Fibroblast of lung (primary cell): ENCODE data around the gene AHR. TPM values are rescaled to one million over a fixed set of nuclear protein-coding genes. Genes with fewer than 3 reads are reported as not detected.
A peak's percentile ranks its signal among the peaks of the same experiment; 100 is the strongest.

Experiments
- DNase-seq, 2 donors: peaks; one replicate each; pipeline versions ENCODE4 v3.0.0 to v3.0.0-alpha.2; 2010; ENCODE audit warnings: low read depth in 2 of 2
- H2AFZ ChIP-seq: 2 replicates; pipeline ENCODE4 v1.5.1; 2012; ENCODE audit warnings: low read length, control low read depth, inconsistent platforms
- H3K27ac ChIP-seq: 2 replicates; pipeline ENCODE4 v1.5.1; 2011; ENCODE audit warnings: low read length, control low read depth; ENCODE audit not compliant: insufficient read depth
- H3K27me3 ChIP-seq: 2 replicates; pipeline ENCODE4 v1.5.1; 2011; ENCODE audit warnings: mild to moderate bottlenecking, low read length; ENCODE audit not compliant: control insufficient read depth, insufficient read depth
- H3K36me3 ChIP-seq: 2 replicates; pipeline ENCODE4 v1.5.1; 2011; ENCODE audit warnings: low read length; ENCODE audit not compliant: control insufficient read depth, insufficient read depth
- H3K4me1 ChIP-seq: 2 replicates; pipeline ENCODE4 v1.5.1; 2011; ENCODE audit warnings: low read length; ENCODE audit not compliant: control insufficient read depth, insufficient read depth; ENCODE audit errors: extremely low read depth
- H3K4me2 ChIP-seq: 2 replicates; pipeline ENCODE4 v1.5.1; 2011; ENCODE audit warnings: low read length, control low read depth; ENCODE audit not compliant: insufficient read depth; ENCODE audit errors: extremely low read depth
- H3K4me3 ChIP-seq, 4 experiments: fragments of 200-600 bp in 1 of 4; sonication (generic) in 1 of 4; replicated peaks in 1 of 4; 2 replicates each; pipeline ENCODE4 v1.5.1; 2011 to 2016; ENCODE audit warnings: low read length in 4 of 4, low read depth in 3 of 4, mild to moderate bottlenecking in 3 of 4, control low read depth in 2 of 4, inconsistent platforms in 1 of 4, mixed read lengths in 1 of 4; ENCODE audit not compliant: insufficient read depth in 1 of 4; ENCODE audit errors: control extremely low read depth in 1 of 4
- H3K79me2 ChIP-seq: 2 replicates; pipeline ENCODE4 v1.5.1; 2012; ENCODE audit warnings: mild to moderate bottlenecking, low read length, inconsistent platforms; ENCODE audit not compliant: control insufficient read depth, insufficient read depth
- H3K9ac ChIP-seq: 2 replicates; pipeline ENCODE4 v1.5.1; 2011; ENCODE audit warnings: mild to moderate bottlenecking, low read length, control low read depth; ENCODE audit not compliant: insufficient read depth
- H3K9me3 ChIP-seq: 2 replicates; pipeline ENCODE4 v1.5.1; 2012; ENCODE audit warnings: low read depth, low read length; ENCODE audit not compliant: control insufficient read depth, insufficient read depth
- H4K20me1 ChIP-seq: 2 replicates; pipeline ENCODE4 v1.5.1; 2011; ENCODE audit warnings: low read length; ENCODE audit not compliant: control insufficient read depth, insufficient read depth; ENCODE audit errors: extremely low read depth
- EZH2 ChIP-seq: IDR thresholded peaks from 2 replicates; pipeline ENCODE4 v1.5.1; 2012; ENCODE audit warnings: low read length, control low read depth, mild to moderate bottlenecking; ENCODE audit errors: missing control alignments
- polyA plus RNA-seq, 2 donors: library from polyadenylated mRNA; depleted of rRNA in 1 of 2; stranded (reverse) in 1 of 2; unstranded in 1 of 2; fragments of >200 nt; gene quantifications; 2 replicates each; pipeline ENCODE4 v1.2.1, GENCODE V29; 2011 to 2012; ENCODE audit warnings: missing spikeins in 1 of 2
- total RNA-seq: library from RNA; depleted of rRNA; stranded (reverse); fragments of >200 nt; gene quantifications from 2 replicates; pipeline ENCODE4 v1.2.1, GENCODE V29; 2014
- TF ChIP-seq, protein P1 (sequence below), 2 donors: IDR thresholded peaks in 1 of 2; conservative IDR thresholded peaks in 1 of 2; 1 replicate in 1 of 2; 2 replicates in 1 of 2; pipeline ENCODE4 v1.5.1; 2011 to 2012; ENCODE audit warnings: low read length in 2 of 2, control low read depth in 1 of 2, inconsistent platforms in 1 of 2, low read depth in 1 of 2, mild to moderate bottlenecking in 1 of 2

The AHR gene
- total and polyA plus RNA-seq, 2 donors (not counting 1 experiment from before 2014, with no cell fraction given): 15.4 to 84.4 TPM

DNA sequence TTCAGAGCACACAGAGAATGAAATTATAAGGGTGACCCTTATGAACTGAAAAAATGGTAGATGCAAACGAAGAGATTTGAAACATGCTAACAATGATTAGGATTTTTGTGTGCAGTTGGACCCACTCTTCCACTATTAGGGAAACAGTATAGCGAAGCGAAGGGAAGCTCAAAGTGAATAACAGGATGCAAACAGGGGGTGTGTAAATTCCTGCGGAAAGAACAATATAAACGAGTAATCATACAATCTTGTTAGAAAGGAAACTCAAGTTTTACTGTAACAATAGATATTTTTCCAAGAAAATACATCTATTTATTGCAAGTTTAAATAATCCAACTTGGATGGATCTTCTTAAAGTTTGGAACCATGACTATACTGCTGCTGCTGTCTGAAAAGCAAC, 14.7 kb downstream of the AHR start:
- Histone ChIP-seq H3K36me3 (peaks cover 2% of the 10 kb centered on the region), H4K20me1 (no peaks in the 10 kb centered on the region), H2AFZ (no peak overlapping the region), H3K4me3 (no peak overlapping the region), H3K9me3 (no peaks in the 10 kb centered on the region), H3K9ac (no peak overlapping the region), H3K27me3 (no peaks in the 10 kb centered on the region), H3K27ac (no peak overlapping the region), H3K79me2 (peaks cover 47% of the 10 kb centered on the region), H3K4me2 (no peak overlapping the region), H3K4me1 (no peaks in the 10 kb centered on the region)
- DNase-seq: no peak
- TF ChIP-seq EZH2: no peak
- TF ChIP-seq, protein P1, sequence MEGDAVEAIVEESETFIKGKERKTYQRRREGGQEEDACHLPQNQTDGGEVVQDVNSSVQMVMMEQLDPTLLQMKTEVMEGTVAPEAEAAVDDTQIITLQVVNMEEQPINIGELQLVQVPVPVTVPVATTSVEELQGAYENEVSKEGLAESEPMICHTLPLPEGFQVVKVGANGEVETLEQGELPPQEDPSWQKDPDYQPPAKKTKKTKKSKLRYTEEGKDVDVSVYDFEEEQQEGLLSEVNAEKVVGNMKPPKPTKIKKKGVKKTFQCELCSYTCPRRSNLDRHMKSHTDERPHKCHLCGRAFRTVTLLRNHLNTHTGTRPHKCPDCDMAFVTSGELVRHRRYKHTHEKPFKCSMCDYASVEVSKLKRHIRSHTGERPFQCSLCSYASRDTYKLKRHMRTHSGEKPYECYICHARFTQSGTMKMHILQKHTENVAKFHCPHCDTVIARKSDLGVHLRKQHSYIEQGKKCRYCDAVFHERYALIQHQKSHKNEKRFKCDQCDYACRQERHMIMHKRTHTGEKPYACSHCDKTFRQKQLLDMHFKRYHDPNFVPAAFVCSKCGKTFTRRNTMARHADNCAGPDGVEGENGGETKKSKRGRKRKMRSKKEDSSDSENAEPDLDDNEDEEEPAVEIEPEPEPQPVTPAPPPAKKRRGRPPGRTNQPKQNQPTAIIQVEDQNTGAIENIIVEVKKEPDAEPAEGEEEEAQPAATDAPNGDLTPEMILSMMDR (conservative IDR thresholded peaks at IDR 0.05 in 1 of 2, IDR thresholded peaks at IDR 0.05 in 1 of 2; ENCODE audit: low read depth in 1 of 2, low read length in 2 of 2): no peak

DNA sequence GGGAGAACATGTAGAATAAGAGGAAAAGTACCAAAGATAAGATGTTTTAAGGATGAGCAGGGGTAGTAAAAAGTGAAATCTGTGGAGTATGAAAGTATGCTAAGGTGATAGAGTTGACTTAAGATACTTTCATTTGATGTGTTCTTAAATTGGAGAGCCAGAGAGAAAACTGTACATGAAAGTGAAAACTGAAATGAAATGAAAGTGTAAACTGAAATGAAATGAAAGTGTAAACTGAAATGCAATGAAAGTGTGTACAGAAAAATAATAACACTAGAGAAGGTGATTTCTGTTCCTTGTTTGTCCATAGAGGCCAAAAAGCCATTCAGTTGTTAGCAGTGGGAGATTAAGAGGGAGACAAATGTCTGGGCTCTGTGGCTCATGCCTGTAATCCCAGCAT, 17.5 kb downstream of the AHR start:
- H4K20me1 ChIP-seq: no peaks in the 10 kb centered on the region
- peaks cover 2% of the 10 kb centered on the region for H3K4me1 ChIP-seq
- H2AFZ ChIP-seq: no peak overlapping the region
- H3K27me3 ChIP-seq: no peaks in the 10 kb centered on the region
- no peaks in the 10 kb centered on the region for H3K9me3 ChIP-seq
- H3K4me3 ChIP-seq: no peak overlapping the region
- no peak for DNase-seq
- TF ChIP-seq, protein P1 (conservative IDR thresholded peaks at IDR 0.05 in 1 of 2, IDR thresholded peaks at IDR 0.05 in 1 of 2; ENCODE audit: low read depth in 1 of 2, low read length in 2 of 2): no peak
- no peak for TF ChIP-seq EZH2
- H3K36me3 ChIP-seq: peaks cover 2% of the 10 kb centered on the region
- peaks cover 39% of the 10 kb centered on the region for H3K79me2 ChIP-seq
- H3K27ac ChIP-seq: no peak overlapping the region
- H3K4me2 ChIP-seq: no peak overlapping the region
- no peak overlapping the region for H3K9ac ChIP-seq

DNA sequence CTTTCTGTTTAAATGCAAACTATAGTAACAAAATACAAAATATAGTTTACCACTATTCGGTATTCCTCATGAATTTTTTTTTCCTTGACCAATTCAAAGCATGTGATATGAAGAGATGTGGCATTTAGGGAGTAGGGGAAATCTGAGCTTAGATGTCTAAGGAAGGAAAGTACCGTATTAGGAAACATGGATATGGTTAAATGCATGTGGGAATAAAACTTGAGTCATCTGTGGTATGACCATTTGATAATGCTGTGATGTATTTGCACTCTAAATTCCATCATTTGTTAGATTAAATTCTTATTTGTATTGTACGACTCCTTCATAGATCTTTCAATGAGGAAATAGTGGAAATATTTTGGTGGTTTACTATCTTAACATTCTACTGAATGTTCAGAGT, 19.7 kb downstream of the AHR start:
- Histone ChIP-seq H3K4me3 (no peak overlapping the region), H3K36me3 (peaks cover 2% of the 10 kb centered on the region), H3K4me2 (no peak overlapping the region), H3K9ac (no peak overlapping the region), H3K4me1 (peaks cover 2% of the 10 kb centered on the region), H3K79me2 (peaks cover 27% of the 10 kb centered on the region), H3K9me3 (no peaks in the 10 kb centered on the region), H2AFZ (no peak overlapping the region), H3K27me3 (no peaks in the 10 kb centered on the region), H4K20me1 (no peaks in the 10 kb centered on the region), H3K27ac (no peak overlapping the region)
- peak; percentile 59 to 92 for DNase-seq
- TF ChIP-seq, protein P1 (conservative IDR thresholded peaks at IDR 0.05 in 1 of 2, IDR thresholded peaks at IDR 0.05 in 1 of 2; ENCODE audit: low read depth in 1 of 2, low read length in 2 of 2): no peak
- no peak for TF ChIP-seq EZH2
